GM21717 (cell line): ENCODE data around the gene HLA-DQA1.
"Not testable (repeated sequence)": the region's sequence is repeated elsewhere in the genome, so short reads cannot be mapped to it uniquely, and the experiment has no call there.

Experiments used
- ATAC-seq: cut with Tn5 transposase; IDR thresholded peaks from one replicate; pipeline ENCODE4 v1.9.1; 2021; ENCODE audit warnings: mild to moderate bottlenecking, moderate library complexity; ENCODE audit not compliant: unreplicated experiment

The HLA-DQA1 gene

DNA sequence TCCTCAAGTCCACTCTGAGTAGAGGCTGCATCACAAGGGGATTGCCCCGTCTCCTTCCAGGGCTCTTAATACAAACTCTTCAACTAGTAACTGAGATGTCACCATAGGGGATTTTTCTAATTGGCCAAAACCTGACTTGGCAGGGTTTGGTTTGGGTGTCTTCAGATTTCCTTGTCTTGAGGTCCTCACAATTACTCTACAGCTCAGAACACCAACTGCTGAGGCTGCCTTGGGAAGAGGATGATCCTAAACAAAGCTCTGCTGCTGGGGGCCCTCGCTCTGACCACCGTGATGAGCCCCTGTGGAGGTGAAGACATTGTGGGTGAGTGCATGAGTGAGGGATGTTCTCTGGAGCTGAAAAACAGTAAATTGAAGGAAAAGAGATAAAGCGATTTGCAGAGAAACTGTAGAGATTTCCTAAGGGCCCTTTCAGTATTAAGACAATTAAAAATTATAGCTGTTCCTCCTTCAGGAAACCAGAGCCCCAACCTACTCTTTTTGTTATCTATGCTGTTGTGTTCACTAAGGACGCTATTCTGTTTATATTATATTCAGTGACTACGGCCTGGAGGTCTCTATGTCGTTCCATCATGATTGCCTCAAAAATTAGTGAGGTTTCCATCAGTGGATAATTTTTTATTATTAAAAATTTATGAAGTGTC is at the start of gene HLA-DQA1:
TSS of gene HLA-DQA1 (plus strand) at position 188 of the 662 bp plus-strand sequence. CDS start at position 241, 53 bp downstream.
- ATAC-seq: no peak

DNA sequence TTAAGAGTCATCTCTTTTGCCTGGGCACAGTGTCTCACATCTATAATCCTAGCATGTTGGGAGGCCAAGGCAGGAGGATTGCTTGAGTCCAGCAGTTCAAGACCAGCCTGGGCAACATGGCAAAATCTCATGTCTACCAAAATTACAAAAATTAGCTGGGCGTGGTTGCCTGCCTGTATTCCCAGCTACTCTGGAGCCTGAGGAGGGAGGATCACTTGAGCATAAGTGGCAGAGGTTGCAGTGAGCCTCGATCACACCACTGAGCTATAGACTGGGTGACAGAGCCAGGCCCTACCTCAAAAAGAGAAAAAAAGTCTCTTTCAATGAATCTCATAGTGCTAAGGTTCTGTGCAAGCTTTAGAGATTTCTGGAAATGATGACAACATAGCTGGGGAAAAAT is 49.0 kb upstream of the HLA-DQA1 start:
- ATAC-seq: no peak

DNA sequence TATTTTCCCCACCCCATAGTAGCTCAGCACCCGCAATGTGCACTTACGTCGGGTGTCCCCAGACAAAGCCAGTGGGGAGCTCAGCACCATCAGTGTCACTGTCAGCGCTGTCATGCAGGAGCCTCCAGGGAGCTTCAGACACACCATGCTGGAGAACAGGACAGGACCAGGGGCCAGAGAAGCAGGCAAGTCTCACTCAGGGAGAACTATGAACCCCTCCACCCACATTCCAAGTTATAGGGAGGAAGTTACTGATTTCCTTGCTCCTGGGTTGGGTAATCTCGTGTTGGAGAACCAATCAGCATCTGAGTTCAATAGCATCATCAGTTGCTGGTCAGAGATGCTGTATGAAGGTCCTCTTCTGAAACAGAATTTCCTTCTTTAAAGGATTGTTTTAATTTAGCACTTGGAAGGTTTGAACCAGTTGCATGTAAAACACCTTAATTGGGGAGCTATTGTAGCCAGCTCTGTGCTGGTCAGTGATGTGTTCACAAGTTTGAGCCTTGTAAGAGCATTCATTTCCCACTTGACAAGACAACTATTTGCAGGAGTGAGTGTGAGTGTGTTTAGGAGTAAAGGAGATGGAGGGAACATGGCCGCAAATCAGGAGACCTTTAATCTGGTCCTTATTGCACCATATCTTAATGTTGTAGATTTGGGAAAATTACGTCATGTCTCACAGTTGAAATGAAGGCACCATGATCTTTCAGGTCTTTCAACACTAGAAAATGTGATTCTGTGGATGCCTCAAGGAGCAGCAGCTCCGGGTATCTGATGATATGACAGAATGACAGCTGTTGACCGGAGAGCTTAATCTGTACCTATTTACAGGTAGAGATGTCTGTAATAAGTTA is 47.4 kb upstream of the HLA-DQA1 start, which contains the start of gene HLA-DRB1:
TSS of gene HLA-DRB1 (minus strand) at position 253 of the 854 bp plus-strand sequence. CDS start at position 147, 106 bp downstream.
- peak; percentile 91 for ATAC-seq

DNA sequence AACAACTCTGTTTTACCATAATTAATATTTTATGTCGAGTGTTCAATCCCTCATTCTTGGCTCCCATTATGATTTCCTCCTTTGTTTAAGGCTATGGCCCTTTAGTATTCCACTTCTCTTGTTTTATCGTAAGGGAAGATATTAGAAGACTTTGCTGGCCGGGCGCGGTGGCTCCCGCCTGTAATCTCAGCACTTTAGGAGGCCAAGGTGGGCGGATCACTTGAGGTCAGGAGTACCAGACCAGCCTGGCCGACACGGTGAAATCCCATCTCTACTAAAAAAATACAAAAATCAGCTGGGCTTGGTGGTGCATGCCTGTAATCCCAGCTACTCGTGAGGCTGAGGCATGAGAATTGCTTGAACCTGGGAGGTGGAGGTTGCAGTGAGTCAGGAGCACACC is 46.5 kb upstream of the HLA-DQA1 start:
- ATAC-seq: not testable (repeated sequence)

DNA sequence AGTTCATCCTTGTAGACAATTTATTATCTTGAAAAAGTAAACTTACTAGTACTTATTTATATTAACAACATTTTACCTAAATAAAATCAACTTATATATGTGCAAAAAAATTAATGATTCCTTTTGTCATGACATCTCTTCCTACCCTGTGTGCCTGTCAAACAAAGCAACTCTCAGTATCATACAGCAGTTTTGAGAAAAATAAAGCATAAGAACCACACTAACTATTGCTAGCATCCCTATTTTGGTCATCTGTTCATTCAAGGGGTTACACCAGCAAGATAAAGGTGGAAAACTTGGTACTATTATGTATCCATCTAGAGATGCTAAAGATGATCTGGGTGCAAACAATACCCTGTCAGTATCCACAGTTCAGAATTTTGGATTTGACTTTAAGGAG is 40.2 kb upstream of the HLA-DQA1 start:
- no peak for ATAC-seq

DNA sequence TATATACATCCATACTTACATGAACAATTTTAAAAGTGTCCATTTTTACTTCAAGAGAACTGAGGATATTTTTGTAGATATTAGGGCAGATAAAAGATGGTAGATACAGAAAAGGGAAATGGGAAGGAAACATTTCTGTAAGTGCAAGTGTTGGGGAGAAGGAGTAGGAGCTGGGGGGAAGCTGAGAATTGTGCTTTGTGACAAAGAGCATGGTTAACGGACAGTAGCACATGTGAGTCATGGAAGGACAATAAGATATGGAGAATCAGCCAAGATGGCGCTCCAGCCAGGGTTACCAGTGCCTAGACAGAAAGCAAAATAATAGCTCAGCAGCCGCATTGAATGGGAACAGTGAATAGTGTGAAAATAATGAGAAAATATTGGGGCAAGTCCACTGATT is 34.8 kb upstream of the HLA-DQA1 start:
- no peak for ATAC-seq

DNA sequence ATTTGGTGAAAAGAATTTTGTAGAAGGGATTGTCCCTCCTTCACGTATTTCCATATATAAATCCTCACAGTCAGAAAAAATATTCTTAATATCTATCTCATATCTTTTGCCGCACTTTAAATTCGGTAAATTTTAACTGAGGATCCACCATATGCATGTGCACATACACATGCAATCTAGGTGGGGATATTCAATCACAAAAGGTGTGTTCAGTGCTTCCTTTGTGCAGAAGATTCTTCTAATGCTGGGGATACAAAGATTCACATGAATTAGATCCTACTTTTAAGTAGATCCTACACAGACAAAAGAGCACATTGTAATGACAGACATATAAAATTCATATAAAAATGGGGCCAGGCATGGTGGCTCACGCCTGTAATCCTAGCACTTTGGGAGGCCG is 34.0 kb upstream of the HLA-DQA1 start:
- ATAC-seq: no peak

DNA sequence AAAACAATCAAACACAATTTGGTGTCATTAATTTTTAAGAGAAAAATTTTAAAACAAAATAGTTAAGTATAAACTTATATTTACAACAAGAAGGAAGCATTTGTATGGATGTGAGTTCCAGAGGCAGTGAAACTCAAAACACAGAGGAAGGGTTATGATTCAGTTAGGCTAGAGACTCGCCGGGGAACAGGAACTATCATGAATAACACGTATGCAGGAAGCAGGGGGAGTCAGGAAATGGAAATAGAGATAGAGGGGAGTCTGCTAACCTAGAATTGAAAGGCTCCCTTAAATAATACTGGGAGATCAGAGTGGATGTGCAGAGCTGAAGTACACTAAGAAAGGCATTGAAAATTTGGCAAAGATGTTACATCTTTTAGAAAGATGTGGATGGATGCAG is 33.3 kb upstream of the HLA-DQA1 start:
- no peak for ATAC-seq

DNA sequence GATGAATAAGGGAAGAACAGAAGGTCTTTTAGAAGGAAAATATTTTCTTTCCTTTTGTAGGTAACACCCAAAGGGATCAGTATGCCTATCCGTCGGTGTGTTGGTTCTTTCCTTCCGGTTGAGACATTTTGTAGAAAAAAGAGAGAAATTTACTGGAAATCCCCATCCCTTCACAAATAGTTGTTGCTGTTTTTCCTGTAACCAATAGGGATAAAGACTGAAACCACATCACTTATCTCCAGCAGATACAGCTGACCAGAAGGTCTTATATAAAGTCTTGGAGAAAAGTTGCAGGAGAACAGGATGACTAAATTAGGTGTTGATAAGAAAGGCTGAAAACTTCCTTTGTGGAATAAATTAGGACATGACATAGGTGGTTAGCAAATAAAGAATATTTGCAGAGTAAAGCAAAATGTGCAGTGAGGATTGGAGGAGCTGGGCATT is 32.8 kb upstream of the HLA-DQA1 start:
- no peak for ATAC-seq

DNA sequence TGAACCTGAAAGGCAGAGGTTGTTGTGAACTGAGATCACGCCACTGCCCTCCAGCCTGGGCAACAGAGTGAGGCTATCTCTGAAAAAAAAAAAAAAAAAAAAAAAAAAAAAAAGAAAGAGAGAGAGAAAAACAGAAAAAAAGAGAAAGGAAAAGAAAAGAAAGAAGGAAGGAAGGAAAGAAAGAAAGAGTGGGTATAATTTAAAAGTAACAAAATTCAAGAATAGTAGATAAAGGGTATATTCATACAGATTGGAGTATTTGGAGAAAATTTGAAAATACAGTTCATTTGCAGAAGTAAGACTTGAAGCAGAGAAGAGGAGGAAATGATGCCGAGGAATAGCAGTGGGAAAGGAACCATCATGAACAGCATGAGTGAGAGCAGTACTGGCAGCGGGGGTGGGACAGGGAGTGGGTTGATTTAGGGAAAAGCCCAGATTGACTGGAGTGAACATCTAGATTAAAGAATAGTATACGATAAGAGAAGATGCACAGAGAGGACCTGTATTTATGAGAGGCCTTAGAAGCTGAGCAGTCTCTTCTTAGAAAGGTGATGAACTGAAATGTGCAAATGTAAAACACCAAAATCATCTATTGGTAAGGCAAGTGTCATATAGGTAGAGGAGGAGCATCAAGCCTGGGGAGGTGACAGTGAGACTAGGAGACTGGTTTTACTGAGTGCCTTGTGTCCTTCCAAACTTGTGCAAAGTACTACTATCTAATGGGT is 29.8 kb upstream of the HLA-DQA1 start:
- no peak for ATAC-seq

DNA sequence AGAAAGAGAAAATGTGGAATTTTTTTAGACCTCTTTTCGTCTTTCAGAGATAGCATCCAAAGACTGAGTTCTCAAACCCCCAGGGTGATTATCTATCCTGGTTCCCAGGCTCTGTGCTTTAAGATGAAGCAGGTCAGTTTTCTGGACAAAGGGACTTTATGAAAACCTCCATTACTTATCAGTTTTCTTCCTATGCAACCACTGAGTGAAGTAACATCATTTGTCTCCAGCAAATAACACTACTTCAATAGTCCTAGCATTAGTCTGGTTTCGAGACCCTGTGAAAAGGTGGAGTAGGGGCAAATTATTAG is 29.3 kb upstream of the HLA-DQA1 start:
- no peak for ATAC-seq

DNA sequence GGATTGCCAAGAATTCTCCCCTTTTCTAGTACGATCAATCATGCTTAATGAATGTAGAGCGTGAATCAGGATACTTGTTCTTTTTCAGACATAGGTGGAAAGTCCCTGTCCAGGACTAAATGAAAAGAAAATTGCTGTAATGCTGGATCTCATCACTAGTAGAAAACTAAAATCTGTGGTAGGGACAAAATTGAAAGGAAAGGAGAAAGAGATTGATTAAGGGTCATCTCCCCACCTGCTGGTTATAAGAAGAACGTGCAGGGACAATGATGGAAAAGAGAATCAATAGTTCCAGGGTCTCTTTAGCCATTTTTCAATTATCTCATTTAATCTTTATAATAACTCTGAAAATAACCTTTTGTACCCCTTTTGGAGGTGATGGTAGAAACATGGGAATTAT is 28.8 kb upstream of the HLA-DQA1 start:
- ATAC-seq: no peak

DNA sequence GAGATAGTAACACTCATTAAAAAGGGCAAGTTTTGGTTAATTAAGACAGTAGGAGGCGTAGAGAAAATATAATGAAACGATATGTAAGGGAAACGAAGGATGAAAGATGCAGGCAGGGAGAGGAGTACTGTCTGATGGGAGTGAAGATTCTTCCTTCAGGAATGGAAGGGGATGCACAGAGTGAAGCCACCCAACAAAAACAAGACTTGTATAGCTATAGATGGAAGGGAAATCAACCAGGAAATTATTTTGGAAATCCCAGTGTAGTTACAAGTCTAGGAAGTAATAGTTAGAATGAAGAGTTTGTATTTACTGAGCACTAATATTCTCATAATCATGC is 27.8 kb upstream of the HLA-DQA1 start:
- ATAC-seq: no peak

DNA sequence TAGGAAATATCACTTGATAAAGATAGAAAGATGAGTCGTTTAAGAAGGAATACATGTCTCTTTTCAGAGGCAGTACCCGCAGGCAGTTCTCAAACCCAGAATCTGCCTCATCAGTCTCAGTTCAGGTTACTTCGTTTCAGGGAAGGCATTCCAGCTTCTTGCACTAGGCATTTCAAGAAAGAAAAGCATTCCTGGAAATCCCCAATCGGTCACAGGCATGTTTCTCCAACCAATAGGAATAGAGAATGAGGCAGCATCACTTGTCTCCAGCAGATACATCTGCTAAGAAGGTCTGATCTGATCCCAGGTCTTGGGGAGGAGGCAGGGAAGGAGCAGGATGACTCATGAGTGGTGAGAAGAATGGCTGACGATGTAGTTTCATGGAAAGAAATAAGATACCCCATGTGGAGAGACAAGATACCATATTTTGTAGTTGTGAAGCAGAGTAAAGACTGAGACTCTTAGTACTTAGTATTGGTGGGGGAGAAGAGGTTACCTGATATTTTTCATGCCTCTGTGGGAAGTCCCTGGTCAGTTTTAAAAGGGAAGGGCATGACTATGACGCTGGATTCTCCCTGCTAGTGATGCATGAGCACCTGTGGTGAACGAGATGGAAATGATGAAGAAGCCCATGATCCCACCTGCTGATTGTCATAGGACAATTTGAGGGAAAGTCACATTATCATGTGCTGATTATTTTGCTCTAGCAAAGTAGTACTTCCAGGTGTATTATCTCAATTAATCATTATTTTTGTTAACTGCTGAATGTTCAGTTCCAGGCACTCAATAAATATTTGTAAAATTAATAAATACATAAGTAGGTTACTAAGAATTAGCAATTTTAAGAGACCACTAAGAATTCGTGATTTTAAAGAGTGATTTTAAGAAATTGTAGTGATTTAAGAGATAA is 27.2 kb upstream of the HLA-DQA1 start:
- peak; percentile 86 for ATAC-seq

DNA sequence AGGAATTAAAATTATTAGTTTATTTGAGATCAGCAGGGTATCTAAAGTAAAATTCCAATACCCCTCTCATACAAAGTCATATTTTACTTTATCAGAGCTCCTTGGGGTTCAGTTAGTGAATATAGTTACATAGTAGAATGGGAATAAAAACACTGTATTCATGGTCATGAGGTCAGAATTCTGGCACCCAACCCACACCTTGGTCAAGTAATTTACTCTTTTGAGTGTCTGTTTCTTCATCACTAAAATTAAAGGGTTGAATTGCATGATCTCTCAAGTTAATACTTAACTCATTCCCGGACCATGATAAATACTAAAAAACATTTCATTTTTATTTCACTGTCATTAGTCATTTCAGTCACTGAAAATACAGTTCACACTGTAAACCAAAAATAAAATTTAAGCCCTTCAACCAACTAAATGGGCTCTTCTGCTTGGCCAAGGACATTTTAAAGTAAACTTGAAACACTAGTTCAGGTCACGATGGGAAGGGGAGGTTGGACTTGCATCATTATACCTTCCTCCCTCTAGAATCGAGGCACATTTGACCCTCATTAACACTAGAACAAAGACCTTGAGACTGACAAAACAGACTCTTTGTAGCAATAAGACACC is 26.4 kb upstream of the HLA-DQA1 start:
- no peak for ATAC-seq

DNA sequence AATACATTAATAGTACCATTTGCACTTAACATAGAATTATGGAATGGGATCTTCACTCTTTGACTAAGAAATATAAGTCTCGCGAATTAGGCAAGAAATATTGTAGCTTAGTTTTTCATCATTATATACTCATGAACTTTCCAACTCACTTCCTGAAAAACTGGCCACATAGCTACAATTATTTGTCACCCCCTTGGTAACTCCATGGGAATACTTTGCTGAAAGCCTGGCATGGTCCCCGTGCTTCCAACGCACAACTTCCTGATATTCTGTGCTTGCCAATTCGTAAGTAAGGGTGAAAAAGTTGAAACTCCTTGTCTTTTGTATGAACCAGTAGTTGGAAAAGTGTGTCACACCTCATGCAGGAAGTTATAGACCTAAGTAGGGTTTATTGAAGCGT is 23.7 kb upstream of the HLA-DQA1 start:
- no peak for ATAC-seq

DNA sequence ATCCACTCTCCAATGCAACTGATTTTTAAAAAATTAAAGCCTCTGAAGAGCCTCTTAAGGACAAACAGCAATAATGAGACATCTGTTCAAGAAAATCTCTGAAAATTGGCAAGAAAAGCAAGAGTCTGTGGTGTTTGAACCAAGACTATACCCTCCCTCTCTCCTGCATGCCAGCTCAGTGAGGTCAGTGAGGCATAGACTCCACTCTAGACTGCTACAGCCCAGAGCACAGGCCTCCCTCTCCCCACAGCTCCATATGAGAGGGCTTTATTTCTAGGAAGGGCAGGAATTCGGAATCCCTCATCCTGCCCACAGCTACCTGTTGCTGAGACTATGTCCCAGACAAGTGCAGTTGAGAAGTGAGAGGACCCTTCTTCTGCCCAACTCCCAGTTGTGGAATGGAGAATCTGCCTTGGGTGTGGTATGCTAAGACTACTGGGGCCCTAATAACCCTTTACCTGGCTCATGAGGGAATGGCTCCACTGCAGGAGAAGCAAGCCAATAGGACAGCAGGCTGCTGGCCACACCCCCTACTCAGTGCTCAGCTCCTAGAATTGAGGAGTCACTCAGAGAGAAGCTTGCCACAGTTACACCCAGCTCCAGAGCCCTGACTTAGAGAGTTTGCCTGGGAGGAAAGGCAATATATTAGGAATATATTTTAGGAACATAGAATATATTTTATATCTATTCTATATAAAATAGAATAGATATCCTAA is 22.7 kb upstream of the HLA-DQA1 start:
- no peak for ATAC-seq

DNA sequence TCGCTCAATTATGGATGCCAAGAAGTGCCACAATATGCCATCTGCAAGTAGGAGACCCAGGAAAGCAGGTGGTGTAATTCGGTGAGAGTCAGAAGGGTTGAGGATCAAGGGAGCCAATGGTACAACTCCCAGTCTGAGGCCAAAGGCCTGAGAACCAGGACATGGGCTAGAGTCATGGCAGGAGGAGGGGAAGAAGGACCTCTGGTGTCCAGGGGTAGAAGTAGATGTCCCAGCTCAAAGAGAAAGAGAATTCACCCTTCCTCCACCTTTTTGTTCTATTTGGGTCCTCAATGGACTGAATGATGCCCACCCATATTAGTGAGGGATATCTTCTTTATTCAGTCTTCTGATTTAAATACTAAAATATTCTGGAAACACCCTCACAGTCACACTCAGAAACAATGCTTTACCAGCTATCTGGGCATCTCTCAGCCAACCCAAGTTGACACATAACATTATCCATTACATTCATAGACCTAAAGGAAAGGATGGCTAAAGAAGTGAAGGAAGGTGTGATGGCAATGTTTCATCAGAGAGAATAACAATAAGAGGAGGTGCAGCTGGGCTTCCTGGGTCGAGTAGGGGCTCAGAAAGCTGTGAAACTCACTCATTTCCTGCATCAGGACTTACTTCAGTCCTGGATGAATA is 21.2 kb upstream of the HLA-DQA1 start:
- no peak for ATAC-seq

DNA sequence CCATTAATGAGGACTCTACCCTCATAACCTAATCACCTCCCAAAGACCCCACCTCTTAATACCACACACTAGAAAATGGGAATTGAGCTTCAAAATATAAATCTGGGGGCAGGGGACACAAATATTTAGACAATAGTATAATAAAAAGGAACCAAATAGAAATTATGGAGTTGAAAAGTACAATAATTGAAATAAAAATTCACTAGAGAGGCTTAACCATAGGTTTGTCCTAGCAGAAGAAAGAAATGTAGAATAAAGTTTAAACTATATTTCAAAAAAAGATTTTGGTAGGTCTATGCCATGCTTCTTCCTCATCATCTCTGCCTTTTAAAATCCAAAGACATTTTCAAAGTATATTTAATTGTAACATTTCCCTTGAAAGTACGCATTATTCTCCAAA is 19.5 kb upstream of the HLA-DQA1 start:
- no peak for ATAC-seq
